GM18951 (cell line): Measurements from ENCODE around the gene KIAA1328.

Source experiments
- POLR2A ChIP-seq: IDR thresholded peaks from 4 replicates; pipeline ENCODE4 v1.6.1; 2011; ENCODE audit warnings: mild to moderate bottlenecking; ENCODE audit not compliant: insufficient read length, insufficient read depth; ENCODE audit errors: extremely low read depth
- in situ Hi-C: fragments of 300-500 bp; cut with MboI; formaldehyde crosslinking; loops from one replicate; pipeline ENCODE4 v1.12.0; 2022; ENCODE audit warnings: low sequenced_read_pairs, mixed read lengths, inconsistent platforms; ENCODE audit not compliant: unreplicated experiment

KIAA1328 gene

DNA sequence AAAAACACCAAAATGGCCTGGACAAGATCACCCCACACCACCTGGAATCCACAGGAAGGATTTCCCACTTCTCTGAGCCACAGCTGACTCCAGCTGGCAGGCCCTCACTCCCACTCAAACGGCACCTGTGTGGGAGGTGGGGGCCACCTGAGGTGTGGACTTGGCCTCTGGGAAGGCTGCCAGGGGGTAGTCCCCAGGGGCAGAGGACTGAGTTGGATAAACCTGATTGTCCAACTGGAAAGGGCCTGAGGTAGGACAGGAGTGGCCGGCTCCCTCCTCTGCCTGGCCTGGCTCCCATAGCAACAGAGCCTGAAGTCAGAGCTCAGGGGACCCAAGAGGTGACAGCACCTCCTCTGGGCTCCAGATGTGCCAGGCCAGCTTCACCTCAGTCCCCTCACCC is 436.5 kb downstream of the KIAA1328 start:
- no peak for TF ChIP-seq POLR2A
- in situ Hi-C loops = no loop called here

DNA sequence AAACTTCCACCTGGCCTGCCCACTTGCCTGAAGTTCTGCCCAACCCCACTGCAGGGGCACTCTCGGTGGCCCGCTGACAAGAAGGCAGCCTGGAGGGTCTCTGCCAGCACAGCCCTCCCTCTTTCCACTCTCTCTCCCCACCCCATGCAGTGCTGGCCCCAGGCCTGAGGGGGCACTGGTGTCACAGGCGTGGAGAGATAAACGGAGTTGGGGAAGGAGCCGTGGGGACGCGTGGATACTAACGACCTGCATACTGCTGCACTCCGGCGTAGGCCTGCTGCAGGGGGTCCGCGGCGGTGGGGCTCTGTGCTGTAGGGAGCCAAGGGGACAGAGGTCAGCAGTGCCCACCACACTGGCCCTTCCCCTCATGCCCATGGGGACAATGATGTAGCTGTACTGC is 437.4 kb downstream of the KIAA1328 start:
- no peak for TF ChIP-seq POLR2A
- in situ Hi-C loops = no loop called here

DNA sequence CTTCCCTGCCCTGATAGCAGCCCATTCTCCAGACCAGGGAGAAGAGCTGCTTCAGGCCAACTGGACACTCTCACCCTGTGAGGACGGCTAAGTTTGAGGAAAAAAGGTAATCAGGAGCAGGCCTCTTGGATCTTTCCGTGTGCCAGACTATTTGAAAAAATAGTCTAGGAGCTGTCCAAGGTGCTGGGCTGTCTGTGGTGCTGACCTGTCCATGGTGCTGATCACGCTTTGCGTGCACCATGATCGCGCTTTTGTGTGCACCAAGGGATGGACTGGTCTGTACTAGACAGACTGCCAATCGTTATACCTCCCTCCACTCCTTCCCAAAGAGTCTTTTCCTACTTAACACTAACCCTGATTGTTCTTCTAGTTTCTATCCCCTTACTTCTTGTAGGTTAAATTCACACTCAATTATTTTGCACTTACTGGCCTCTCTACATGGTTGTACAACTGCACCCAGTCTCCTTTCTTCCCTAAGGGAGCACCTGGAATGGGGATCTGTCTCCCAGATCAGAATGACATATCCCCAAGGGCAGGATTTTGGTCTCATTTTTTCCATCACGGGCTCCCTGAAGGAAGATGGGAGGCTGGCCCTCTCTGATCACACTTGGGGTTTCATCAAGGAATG is 441.2 kb downstream of the KIAA1328 start:
- no peak for TF ChIP-seq POLR2A
- in situ Hi-C loops = no loop called here

DNA sequence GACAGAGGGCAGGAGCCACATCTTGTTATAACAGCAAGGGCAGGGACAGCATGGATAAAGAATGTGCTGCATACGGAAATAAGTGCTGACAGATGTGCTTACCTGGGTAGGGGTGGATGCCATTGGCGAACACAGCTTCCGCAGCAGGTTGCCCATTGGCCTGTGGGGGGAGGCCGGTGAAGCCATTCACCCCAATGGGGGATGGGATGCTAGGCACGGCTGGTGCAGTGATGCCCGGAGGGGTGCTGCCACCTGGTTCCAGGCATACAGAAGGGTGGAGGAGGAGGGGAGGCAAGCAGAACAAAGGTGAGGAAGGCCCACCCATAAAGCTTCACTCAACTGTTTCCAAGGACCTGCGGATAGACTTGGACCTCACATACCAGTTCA is 441.7 kb downstream of the KIAA1328 start:
- in situ Hi-C loops = no loop called here
- no peak for TF ChIP-seq POLR2A

- in situ Hi-C loops = no loop called here
- no peak for TF ChIP-seq POLR2A
Observed at GRCh38 chr18:37272226-37272625, 443.3 kb downstream of the KIAA1328 start.

DNA sequence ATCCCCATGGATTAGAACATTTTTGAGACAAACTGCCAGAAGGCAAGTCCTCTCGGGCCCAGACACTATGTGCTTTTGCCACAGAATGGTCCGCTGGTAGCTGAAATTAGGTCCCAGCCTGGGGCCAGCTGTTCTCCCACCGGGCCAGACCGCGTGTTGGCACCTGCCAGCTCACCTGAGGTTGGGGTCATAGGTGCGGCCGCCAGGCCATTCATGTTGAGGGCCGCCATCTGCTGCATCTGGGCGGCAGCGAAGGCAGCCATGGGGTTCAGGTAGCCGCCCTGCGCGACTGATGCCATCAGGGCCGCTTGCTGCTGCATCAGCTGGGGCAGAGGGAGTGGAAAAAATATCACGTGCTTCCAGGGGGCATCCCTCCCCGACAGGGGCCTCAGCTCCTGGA is 443.9 kb downstream of the KIAA1328 start:
- TF ChIP-seq POLR2A = no peak

GRCh38 chr18:37274309-37275236 is 445.6 kb downstream of the KIAA1328 start:
- TF ChIP-seq POLR2A = no peak
- in situ Hi-C loops = no loop called here

More for the DNA sequence above, 443.9 kb downstream of the KIAA1328 start:
- in situ Hi-C loops = no loop called here

GRCh38 chr18:37275237-37275741 is 446.4 kb downstream of the KIAA1328 start:
- TF ChIP-seq POLR2A = no peak
- in situ Hi-C loops = no loop called here

- in situ Hi-C loops = no loop called here
- no peak for TF ChIP-seq POLR2A
Observed at GRCh38 chr18:37276111-37276890, 447.4 kb downstream of the KIAA1328 start.

- in situ Hi-C loops = no loop called here
- TF ChIP-seq POLR2A = no peak
Observed at GRCh38 chr18:37277804-37278203, 448.9 kb downstream of the KIAA1328 start.
